22Rv1 (cell line): ENCODE results near the gene MFSD6L.

ENCODE experiments used
- ZFX ChIP-seq: fragments of 450-650 bp; IDR thresholded peaks from 2 replicates; pipeline ENCODE4 v1.6.1; 2017; ENCODE audit warnings: antibody characterized with exemption, borderline replicate concordance
- TF ChIP-seq, protein P1 (sequence below): fragments of 450-650 bp; IDR thresholded peaks from 2 replicates; pipeline ENCODE4 v1.5.1; 2017; ENCODE audit warnings: mild to moderate bottlenecking

DNA sequence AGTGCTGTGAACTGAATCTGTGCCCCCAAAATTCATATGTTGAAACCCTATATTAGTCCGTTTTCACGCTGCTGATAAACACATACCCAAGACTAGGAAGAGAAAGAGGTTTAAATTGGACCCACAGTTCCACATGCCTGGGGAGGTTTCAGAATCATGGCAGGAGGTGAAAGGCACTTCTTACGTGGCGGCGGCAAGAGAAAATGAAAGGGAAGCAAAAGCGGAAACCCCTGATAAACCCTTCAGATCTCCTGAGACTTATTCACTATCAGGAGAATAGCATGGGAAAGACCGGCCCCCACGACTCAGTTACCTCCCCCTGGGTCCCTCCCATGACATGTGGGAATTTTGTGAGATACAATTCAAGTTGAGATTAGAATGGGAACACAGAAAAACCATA lies 37.2 kb downstream of the MFSD6L start:
- TF ChIP-seq, protein P1, sequence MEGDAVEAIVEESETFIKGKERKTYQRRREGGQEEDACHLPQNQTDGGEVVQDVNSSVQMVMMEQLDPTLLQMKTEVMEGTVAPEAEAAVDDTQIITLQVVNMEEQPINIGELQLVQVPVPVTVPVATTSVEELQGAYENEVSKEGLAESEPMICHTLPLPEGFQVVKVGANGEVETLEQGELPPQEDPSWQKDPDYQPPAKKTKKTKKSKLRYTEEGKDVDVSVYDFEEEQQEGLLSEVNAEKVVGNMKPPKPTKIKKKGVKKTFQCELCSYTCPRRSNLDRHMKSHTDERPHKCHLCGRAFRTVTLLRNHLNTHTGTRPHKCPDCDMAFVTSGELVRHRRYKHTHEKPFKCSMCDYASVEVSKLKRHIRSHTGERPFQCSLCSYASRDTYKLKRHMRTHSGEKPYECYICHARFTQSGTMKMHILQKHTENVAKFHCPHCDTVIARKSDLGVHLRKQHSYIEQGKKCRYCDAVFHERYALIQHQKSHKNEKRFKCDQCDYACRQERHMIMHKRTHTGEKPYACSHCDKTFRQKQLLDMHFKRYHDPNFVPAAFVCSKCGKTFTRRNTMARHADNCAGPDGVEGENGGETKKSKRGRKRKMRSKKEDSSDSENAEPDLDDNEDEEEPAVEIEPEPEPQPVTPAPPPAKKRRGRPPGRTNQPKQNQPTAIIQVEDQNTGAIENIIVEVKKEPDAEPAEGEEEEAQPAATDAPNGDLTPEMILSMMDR = no peak
- no peak for TF ChIP-seq ZFX
